GM21390 (cell line): ENCODE data around the gene RHOC.

Source experiments
- ATAC-seq: cut with Tn5 transposase; IDR thresholded peaks from one replicate; pipeline ENCODE4 v1.9.1; 2021; ENCODE audit not compliant: unreplicated experiment

The RHOC gene

GRCh38 chr1:112702420-112703261, 4.3 kb downstream of the RHOC start:
- ATAC-seq = no peak

- no peak for ATAC-seq
These were observed 4.9 kb downstream of the RHOC start for GRCh38 chr1:112702067-112702395.

DNA sequence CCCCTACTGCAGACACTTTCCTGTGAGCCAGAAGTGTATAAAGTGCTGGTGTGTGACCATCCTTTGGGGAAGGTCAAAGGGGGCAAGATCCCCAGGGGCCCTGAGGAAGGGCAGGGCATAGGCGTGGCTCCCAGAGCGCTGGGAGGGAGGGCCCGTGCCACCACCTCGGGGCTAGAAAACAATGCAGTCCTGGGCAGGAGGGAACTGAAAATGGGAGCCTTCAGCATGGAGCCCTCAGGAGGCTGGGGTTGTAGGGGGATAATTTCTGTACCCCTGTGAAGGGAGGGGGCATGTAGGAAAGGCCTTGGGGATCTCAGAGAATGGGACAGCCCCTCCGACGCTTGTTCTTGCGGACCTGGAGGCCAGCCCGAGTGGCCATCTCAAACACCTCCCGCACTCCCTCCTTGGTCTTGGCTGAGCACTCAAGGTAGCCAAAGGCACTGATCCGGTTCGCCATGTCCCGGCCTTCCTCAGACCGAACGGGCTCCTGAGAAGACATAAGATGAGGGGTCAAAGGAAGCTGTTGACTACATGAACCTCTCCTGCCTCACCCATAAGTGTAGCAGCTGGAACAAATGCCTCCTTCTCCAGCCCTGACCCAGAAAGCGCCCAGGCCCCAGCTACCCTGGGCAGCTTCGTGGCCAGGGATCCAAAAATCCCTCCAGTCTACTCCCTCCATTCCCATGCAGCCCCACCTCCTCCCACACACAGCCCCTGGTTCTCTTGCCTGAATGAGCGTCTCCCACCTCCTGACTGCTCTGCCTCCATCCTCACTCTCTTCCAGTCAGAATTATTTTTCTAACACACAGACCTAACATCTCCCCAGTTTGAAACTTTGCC, 5.5 kb downstream of the RHOC start:
- ATAC-seq = no peak

GRCh38 chr1:112700290-112701226, 6.4 kb downstream of the RHOC start:
- ATAC-seq = peak; percentile 42

GRCh38 chr1:112699425-112700144, 7.3 kb downstream of the RHOC start:
- no peak for ATAC-seq

GRCh38 chr1:112698366-112699310, 8.3 kb downstream of the RHOC start:
- ATAC-seq = no peak

- no peak for ATAC-seq
These were observed 9.1 kb downstream of the RHOC start for GRCh38 chr1:112697781-112698201.

GRCh38 chr1:112696578-112697314, 10.2 kb downstream of the RHOC start:
- no peak for ATAC-seq

DNA sequence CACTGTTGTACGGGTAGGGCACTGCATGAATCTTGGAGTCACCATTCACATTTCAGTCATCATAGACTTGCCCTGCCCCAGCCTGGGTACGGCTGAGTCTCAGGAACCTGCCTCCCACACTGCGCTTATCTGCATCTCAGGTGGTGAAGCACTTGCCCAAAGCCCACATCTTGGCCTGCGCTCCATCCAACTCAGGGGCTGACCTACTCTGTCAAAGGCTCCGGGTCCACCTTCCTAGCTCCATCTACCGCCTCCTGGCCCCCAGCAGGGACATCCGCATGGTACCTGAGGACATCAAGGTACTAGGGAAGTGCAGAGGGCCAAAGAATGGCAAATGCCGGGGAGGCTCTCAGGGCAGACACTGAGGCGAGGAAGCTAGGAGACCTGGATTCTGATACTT, 11.7 kb downstream of the RHOC start:
- ATAC-seq = no peak

DNA sequence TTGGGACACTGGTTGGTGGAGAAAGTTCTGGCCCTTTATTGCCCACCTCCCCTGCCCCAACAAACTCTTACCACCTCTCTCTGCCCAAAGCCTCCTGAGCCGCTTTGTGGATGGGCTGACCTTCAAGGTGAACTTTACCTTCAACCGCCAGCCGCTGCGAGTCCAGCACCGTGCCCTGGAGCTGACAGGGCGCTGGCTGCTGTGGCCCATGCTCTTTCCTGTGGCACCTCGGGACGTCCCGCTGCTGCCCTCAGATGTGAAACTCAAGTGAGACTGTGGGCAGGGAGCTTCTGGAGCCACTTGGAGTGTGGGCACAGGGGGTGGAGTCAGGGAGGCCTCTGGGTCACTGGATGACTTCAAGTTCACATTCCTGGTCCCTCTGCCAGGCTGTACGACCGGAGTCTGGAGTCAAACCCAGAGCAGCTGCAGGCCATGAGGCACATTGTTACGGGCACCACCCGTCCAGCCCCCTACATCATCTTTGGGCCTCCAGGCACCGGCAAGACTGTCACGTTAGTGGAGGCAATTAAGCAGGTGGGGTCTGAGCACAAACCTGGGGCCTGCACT, 12.5 kb downstream of the RHOC start:
- ATAC-seq = no peak

DNA sequence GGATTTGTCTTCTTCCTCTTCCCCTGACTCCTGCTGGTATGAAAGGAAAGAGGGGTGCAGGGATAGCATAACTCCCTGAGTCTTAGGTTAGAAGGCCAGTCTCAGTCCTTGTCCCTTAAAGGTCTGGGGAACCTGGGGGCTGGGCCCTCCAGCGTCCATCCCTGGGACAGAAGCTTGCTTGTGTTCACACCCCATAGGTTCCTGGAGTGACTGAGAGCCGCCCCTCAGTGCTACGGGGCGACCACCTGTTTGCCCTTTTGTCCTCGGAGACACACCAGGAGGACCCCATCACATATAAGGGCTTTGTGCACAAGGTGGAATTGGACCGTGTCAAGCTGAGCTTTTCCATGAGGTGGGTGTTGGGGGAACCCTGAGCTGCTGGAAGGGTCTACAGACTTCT, 13.1 kb downstream of the RHOC start:
- no peak for ATAC-seq

- no peak for ATAC-seq
These were observed 14.2 kb downstream of the RHOC start for GRCh38 chr1:112692681-112693080.

DNA sequence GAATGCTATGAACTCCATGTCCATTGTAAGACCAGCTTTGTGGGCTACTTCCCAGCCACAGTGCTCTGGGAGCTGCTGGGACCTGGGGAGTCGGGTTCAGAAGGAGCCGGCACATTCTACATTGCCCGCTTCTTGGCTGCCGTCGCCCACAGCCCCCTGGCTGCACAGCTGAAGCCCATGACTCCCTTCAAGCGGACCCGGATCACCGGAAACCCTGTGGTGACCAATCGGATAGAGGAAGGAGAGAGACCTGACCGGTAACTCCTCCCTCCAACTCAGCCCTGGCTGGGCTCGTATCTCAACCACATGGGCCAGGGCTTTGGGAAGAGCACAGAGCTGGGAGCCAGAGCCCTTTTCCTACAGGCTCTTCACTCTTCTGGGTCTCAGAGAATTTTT, 17.1 kb downstream of the RHOC start:
- ATAC-seq = no peak

DNA sequence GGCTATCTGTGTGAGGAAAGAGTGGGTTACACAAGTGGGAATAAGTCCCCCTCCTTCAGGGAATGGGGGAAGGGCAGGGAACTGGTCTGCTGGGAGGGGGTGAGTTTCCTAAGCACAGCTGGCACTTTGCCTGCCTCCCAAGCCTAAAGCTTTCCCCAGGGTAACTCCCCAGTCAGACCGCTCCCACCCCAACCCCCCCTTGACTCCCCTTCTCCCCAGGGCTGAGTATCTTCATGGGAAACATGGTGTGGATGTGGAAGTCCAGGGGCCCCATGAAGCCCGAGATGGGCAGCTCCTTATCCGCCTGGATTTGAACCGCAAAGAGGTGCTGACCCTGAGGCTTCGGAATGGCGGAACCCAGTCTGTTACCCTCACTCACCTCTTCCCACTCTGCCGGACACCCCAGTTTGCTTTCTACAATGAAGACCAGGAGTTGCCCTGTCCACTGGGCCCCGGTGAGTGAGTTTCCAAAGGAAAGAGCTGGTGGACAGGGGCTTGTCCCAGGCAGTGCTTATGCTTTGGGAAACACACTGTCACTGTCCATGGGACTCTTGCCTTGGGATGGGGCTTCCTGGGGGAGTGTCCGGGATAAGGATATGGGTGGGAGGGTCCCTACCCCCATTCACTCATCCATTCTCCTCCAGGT, 17.6 kb downstream of the RHOC start:
- ATAC-seq = no peak

GRCh38 chr1:112688781-112689193, 18.1 kb downstream of the RHOC start:
- no peak for ATAC-seq

GRCh38 chr1:112687785-112688496, 19.0 kb downstream of the RHOC start:
- ATAC-seq = no peak

DNA sequence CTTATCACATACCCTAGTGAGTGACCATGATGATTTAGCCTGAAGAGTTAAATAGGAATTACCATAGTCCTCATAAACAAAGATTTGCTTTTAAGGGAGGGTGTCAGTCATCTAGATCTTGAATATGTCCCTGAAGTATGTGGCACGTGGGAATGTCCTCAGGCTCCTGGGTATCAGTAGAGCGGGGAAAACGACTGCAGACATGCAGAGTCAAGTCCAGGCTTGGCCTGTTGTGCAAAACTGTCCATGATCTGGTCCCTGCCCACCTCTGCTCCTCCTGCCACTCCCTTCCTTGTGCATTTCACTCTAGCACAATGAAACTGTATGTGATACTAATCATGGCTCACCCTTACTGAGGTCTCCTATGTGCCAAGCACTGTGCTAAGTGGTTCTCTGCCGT, 19.6 kb downstream of the RHOC start:
- ATAC-seq = no peak
